NCI-H2081 (cell line): ENCODE measurements around the gene C20orf144.

Experiments
- DNase-seq, 2 experiments: peaks; one replicate each; lab custom pipeline; 2025; lab: John Stamatoyannopoulos, UW

Gene C20orf144

DNA sequence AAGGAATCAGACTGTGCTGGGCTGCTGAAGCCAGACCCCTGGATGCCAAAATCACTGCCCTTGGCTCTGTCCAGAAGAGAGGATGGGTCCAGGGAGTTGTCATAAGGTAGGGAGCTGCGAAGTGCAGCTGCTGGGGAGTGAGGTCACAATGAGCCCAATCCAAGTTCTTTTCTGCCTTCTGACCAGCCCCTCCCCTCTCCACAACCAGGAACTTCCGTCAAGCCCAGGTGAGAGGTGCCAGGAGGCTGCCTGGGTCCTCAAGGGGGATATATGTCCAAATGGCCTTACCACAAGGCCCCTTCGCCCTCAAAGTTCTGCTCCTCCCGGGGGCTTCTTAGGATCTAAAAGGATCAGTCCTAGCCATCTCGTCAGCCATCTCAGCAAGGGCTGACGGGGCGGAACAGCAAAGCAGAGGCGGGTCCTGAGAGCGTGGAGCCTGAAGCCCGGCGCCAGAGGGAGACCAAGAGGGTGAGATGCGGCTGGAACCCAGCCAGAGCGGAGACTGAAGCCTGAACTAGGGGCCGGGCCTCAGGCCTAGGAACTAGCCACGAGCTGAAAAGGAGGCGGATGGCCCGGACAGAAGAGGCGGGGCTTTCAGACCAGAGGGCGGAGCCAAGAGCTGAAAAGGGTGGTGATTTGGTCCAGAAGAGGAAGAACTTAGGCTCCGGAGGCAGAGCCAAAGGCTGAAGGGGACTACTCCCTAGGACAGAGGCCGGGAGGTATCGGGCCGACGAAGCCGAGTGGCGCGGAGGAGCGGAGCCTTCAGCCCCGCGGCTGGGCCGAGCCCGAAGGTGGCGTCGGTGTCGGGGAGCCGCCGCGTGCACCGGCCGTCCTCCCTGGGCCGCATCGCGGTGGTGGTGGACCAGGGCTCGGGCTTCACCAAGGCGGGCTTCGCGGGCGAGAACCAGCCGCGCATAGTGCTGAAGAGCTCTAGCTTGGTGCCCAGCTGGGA is 4.4 kb downstream of the C20orf144 start, which contains the start of gene ACTL10:
Gene ACTL10, plus strand, starts transcription at position 651 of the 952 bp plus-strand sequence. CDS start 555 bp downstream, outside the sequence.
- peak; percentile 95 to 96 for DNase-seq

DNA sequence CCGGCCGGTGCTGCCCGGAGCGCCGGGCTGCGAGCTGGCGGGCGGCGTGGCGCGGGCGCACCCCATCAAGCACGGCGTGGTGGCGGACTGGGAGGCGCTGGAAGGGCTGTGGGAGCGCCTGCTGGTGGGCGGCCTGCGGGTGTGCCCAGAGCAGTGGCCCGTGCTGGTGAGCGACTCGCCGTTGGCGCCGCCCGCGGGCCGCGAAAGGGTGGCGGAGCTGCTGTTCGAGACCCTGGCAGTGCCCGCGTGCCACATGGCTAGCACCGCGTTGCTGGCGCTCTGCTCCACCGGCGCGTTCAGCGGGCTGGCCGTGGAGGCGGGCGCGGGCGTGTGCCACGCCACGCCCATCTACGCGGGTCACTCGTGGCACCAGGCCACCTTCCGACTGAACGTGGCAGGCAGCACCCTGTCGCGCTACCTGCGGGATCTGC is 5.1 kb downstream of the C20orf144 start:
- DNase-seq, result peak in 1 of 2 experiments; percentile 48

DNA sequence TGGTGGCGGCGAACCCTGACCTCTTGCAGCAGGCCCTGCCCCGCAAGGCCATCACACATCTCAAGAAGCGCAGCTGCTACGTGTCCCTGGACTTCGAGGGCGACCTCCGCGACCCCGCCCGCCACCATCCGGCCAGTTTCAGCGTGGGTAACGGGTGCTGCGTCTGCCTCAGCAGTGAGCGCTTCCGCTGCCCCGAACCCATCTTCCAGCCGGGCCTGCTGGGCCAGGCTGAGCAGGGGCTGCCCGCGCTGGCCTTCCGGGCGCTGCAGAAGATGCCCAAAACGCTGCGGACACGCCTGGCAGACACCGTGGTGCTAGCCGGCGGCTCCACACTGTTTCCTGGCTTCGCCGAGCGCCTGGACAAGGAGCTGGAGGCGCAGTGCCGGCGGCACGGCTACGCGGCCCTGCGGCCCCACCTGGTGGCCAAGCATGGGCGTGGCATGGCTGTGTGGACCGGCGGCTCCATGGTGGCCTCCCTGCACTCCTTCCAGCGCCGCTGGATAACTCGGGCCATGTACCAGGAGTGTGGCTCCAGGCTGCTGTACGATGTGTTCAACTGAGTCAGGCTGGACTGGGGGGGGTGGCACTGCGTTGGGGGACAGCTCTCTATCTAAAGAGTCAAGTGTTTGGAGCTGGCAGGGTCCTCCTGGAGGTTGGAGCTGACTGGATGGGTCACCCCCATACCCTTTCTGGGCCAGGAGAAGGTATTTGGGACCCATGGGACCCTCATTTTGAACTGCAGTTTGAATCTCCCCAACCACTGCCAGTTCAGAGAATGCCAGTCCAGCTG is 5.7 kb downstream of the C20orf144 start:
- peak; percentile 82 to 86 for DNase-seq

DNA sequence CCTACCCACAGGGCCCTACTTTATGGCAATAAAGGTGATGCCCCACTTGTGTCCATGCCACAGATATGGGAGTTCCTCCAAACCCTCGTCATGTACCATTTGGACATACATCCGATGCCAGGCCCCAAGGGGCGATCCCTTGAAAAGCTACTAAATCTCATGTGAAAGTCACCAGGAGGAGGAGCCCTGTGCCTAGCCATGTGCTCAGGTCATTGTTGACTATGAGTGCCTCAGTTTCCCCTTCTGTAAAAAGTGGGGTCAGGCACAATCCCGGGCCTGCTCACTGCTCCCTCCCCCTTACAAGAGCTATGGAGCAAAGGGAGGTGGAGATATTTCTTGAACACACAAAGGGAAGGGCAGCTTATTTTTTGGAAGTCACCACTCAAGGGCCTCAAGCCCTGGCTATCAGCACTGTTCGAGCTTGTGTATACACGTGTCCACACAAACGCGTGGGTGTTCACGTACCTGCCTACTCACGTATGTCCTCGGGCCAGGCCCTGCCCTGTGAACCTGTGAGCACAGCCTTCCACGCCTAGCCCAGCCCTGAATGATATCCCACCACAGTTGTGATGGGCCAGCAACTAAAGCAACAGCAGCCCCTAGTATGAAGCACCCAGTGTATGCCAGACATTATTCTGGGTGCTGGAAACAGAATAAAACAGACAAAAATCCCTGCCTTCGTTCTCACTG is 6.5 kb downstream of the C20orf144 start:
- no peak for DNase-seq

DNA sequence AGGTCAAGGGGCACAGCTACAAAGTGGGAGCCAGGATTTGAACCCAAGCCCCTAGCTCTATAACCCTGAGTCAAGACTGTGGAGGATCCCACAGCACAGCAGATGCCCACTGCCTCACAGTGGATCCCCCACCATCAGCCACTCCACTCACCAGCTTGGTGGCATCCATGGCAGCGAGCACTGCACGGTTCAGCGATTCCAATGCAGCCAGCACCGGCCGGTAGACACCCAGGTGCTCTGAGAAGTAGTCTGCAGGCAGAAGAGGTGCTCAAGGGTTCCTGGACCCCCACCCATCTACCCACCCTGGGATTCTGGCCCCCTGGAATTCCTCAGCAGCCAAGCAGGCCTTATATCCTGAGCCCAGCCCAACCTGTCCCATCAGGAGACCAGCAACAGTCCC is 7.1 kb downstream of the C20orf144 start:
- no peak for DNase-seq

DNA sequence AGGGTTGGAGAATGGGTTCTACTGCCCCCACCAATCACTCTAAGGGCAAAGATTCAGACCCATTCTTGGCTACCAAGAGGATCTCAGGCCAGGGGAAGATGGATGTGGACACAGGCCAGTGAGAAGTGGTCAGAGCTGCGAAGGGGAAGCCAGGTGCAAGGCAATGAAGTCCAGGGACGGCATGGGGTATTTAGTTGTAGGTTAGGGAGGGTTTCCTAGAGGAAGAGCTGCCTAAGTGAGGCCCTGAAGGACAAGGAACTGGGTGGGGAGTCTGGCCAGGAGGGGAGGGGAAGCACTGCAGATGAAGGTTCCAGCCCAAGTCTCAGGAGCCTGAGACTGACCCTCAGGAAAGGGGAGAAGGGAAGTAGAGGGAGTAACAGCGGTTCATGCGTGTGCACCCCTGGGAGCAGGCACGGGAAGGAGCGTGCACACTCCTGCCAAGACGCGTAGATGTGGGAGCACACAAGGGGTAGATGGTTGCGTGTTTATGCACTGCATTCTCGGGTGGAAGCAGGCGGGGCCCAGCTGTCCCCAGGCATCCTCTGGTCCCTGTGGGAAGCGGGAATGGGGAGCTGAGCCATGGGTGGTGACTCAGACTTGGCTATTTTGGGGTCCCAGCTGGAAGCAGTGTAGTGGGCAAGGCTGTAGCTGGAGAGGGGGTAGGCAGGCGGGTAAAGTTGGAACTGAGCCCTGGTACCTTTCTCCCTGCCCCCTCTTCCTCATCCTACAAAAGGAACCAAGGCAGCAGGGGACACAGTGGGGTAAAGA is 7.9 kb downstream of the C20orf144 start:
- no peak for DNase-seq

DNA sequence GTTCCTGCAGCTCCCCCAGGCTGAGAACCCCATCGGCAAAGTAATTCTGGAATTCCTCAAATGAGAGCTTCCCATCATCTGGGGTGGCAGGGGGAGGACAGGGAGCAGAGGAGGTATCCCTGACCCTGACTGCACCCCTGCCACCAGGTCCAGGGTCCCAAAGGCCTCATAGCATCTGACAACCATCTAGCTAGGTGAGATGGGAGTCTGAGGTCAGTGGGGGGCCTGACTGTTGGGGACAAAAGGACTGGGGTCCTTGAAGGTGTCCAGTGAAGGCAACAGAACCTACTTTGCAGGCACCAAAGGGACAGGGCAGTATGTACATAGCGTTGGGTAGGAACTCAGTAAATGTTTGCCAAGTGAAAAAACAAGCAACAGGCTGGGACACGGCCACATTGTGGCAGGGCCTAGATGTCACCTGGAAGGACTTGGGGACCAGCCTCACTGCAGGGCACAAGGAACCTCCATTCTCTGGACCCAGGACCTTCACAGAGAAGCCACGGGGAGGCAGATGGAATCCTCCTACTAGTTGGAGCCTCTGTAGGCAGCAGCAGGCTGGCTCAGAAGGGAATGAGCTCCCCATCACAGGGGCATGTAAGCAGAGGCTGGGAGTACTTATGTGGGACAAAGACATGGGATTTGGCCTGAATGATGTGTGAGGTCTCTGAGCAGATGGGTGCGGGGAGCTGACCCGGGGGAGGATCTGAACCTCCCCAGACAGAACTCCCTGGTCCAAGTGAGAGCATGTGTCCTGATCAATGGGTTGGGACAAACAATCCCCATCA is 8.8 kb downstream of the C20orf144 start:
- DNase-seq, result no peak

DNA sequence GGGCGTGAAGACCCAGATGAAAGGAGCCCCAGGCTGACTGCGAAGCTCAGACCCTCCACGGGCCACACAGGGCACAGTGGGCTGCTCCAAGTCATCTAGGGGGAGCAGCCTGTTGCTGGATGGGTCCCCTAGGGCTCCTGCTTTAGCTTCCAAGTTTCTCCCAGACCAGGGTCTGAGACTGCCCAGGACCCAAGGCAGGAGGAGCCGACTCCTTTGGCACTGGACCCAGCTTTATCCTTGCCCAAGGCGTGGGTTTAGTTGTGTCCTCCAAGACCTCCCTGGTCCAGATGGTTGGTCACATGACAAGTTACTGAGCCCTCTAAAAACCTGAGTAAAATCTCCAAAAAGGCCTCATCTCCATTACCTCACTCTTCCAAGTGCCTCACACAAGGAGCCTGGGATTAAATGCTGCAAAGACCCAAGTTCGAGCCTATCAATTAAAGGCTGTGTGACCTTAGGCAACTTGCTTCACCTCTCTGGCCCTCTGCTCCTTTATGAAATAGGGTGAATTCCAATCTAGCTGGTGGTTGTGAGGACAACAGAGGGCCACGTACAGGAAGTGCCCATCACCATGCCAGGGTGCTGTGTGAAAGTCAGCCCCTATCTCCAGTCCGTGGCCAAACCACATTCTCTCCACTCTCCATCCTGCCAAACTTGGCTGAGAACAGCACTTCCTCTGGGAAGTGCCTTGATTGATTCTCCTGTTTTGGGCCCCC is 9.6 kb downstream of the C20orf144 start:
- DNase-seq, result no peak

DNA sequence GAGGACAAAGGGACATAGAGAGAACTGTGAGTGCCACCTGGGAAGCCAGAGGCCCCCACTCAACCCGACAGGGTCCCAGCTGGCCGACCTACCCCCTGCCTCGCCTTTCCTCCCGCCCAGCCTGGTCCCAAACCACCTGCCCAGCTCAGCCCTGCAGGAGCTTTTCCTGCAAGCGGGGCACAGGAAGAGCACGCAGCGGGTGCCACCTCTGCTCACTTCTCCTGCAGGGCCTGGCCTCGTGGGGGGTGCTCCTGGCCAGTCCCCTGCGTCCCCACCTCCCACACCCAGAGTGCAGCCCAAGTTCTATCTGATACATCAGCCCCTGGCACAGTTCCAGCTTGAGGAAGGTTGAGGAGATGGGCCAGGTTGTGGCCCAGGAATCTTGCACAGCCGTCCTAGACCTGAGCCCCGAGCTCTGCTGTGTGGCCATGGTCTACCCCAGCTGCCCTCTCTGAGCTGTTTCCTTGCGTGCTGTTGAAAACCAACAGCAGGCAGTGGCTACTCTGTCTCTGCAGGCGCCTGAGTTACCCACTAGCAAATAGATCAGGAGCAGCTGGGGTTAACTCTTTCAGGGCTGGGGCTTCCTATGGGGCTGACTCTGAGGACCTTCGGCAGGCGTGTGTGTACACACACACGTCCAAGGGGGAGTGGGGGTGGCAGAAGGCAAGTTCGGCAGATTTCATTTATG is 10.4 kb downstream of the C20orf144 start:
- peak; percentile 74 to 89 for DNase-seq

DNA sequence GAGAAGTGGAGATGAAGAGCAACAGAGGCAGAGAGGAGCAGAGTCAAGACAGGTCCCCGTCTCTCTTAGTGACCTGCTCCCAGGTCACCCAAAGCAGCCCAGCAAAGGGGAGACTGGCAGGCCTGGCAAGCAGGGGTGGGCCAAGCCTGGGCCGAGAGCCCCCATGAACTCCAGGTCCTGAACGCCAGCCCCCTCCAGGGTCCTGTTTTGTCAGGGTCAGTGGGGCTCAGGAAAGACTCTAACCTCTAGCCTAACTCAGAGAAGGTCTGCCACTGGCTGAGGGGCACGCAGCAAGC is 10.9 kb downstream of the C20orf144 start:
- DNase-seq, result no peak

DNA sequence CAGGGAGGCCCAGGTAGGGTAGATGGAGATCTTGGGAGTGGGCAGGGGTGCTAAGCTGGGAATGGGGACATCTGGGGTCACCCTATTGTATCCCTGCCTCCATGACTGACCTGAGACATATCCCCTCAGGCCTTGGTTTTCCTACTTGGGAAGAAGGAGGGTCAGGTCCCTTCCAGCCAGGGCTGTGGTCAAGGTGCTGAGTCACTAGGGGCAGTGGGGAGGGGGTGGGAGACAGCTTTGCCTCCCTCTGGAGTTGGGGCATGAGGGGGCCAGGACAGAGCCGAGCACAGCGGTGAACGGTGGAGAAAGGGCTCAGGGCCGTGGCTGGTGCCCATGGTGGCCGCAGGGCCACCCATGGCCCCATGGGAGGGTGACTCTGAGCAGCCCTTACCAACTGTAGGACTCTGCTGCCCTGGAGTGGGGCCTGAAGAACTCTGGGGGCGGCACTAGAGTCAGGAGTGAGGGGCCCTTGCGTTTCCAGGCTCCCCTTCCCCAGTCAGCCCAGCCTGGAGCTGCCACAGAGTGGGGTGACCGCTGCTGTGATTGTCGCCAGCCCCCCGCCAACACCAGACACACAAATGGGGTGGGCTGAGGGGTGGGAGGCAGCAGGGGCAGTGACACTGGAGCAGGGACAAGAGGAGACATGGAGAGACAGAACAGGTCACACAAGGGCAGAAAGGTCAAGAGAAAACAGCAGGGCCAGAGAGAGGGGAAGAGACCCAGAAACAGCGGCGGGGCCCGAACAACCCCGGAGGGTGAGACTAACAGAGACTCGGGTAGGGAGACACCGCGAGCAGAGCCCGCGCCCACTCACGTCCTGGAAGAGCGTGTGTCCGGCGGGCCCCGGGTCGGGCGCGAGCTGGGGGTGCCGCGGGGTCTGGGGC is 11.5 kb downstream of the C20orf144 start:
- DNase-seq, result no peak

DNA sequence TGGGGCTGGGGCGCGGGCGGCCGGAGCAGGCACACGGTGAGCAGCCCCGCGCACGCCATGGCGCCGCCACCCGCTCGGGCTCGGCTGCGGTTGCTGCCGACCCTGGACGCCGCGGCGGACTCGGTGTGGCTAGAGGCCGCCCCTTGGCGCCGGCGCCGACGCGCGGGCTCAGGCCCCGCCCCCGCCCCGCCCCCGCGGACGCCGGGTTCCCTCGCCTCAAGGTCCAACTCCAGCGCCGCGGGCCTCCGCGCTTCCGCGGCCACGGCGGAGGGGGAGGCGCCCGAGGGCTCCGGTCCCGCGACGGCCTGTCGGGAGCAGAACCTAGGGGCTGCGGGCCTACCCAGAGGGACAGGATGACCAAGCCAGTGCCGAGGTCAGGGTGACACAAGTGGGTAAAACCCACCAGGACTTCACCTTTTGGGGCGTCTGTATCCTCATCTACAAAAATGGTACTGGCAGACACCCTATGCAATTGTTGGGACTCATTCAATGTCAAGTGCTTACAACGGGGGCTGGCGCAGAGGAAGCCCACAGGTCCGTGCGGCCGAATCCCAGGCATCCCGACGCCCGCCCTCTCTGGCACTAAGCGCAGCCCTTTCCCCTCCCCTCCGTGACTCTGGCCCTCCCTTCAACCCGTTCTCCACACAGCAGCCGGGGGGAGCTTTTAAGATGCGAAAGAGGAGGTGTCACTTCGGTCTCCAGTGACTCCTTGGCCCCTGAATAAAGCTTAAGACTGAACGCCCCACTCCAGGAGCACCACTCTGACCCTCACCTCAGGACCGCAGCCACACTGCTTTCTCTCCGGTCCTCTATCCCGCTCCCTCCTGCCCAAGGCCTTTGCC is 12.4 kb downstream of the C20orf144 start, which contains the start of gene NECAB3:
Gene NECAB3, minus strand, starts transcription at position 135 of the 842 bp plus-strand sequence. Its CDS starts 76 bp downstream, at position 59.
- peak; percentile 66 to 79 for DNase-seq

DNA sequence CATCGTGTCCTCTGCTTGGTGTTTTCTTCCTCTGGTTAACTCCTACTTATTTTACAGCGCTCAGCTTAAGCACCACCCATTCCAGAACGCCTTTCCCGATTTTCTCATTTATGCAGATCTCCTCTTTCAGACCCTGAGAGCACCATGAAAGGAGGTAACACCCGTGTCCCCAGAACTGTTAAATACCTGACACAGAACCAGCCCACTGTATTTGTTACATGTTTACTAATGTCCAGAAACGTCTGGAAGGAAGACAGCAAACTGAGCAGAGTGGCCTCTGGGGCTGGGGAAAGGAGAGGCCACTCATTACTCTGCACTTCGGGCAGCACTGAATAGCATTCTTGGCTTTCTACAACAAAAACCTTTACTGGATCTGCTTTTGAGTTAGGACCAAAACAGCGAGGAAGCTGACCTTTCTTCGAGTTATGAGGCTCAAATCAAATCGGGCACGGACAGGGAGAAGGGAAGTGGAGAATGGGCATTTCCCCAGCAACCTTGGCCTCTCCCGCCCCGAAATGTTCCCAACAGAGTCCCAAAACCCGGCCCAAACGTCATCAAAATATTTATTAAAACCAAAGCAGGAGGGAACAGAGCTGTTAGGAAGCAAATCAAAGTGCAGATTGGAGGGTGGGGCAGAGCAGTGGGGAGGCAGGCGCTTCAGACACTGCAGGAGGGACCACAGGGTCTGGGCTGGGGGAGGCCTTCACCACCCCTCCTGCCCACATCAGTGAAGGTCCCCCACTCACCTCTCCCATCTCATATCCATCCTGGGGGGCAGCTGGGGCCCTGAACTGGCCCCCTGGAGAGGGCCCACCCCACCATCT is 13.2 kb downstream of the C20orf144 start:
- DNase-seq, result no peak

DNA sequence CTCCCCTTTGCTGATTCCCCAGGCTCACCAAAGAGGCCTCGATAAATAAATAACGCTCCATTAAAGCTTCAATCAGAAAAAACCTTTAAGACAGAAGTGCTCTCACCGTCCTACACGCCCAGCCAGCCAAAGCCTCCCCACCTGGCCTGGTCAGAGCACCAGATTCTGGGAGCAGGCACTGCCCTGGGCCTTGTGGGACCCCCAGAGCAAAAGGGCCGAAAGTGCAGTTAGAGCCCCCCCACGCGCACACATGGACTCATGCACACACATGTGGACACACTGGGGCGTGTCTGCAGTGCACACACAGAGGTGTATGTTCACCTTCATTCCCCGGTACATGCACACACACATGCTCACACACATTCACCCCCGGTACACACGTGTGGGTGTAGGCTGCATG is 14.0 kb downstream of the C20orf144 start:
- DNase-seq, result no peak

DNA sequence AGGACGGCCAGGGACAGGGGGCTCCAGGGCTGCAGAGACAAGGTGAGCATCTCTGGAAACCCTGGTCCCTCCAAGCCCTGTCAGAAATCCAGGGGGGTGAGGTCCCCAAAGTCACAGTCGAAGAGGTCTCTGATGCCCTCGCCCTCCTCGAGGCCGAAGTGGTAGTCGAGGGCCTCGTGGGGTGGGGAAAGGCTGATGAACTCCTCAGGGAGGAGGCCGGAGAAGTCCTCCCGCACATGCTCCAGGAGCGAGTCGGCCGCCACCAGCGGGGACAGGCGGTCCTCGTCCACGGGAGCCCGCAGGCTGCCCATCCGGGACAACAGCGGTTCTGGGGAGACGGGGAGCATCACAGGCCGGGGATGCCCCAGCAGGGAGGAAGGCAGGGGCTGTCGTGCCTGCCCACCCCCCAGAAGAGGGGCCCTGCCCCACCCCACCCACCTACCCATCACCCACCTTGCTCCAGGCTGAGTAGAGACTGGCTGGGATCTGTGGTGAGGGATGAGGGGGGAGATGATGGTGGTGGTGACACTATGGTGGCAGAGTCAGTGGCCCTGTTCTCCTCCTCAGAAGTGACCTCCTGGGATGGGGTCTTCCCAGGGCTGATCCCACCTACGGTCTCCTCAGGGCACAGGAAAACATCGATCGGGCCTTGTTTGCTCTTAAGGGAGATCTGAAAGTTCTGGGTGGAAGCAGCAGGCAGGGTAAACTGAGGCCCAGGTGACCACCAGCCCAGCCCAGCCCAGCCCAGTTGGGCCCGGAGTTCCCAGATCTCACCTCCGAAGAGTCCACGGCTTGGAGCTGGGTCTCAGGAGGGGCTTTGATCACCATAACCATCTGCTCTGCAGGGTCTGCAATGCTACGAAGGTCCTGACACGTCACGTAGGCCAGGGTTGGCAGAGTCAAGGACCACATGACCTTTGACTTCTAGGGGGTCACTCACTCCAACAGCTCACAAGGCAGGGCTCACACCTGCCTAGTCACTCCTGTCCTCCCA is 14.8 kb downstream of the C20orf144 start:
- no peak for DNase-seq
